Peyer's patch (tissue), 4 donors: ENCODE data around the gene SLC25A6.
"Not testable (repeated sequence)": the region's sequence is repeated elsewhere in the genome, so short reads cannot be mapped to it uniquely, and the experiment has no call there.

Experiments used
- CTCF ChIP-seq, 6 experiments: fragments of 450-650 bp in 4 of 6; fragments of 200-600 bp in 2 of 6; sonication (generic) in 1 of 6; IDR thresholded peaks; one replicate each; pipeline ENCODE4 v1.5.1; 2017 to 2019; ENCODE audit warnings: antibody characterized with exemption in 6 of 6, mild to moderate bottlenecking in 3 of 6, moderate library complexity in 1 of 6
- POLR2A ChIP-seq, 2 donors: fragments of 450-650 bp; IDR thresholded peaks; one replicate each; pipeline ENCODE4 v1.5.1; 2017; ENCODE audit warnings: antibody characterized with exemption in 2 of 2, mild to moderate bottlenecking in 2 of 2, moderate library complexity in 2 of 2

DNA sequence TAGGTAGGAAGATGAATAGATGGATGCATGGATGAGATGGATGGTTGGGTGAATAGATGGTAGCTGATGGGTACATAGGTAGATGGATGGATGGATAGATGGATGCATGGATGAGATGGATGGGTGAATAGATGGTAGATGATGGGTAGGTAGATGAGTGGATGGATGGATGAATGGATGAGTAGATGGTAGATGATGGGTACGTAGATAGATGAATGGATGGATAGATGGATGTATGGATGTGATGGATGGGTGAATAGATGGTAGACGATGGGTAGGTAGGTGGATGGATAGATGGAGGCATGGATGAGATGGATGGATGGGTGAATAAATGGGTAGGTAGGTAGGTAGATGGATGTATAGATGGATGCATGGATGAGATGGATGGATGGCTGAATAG, 13.9 kb upstream of the SLC25A6 start:
- TF ChIP-seq CTCF, POLR2A (IDR thresholded peaks at IDR 0.05): not testable (repeated sequence)
